HT-29 (cell line): ENCODE results near the gene ADRA1B. TPM values are rescaled to one million over a fixed set of nuclear protein-coding genes. Genes with fewer than 3 reads are reported as not detected.
"Not testable (repeated sequence)": the region's sequence is repeated elsewhere in the genome, so short reads cannot be mapped to it uniquely, and the experiment has no call there.

Experiments
- DNase-seq: peaks from one replicate; pipeline ENCODE4 v3.0.0-alpha.2; 2015; ENCODE audit warnings: low spot score
- small RNA-seq: library from RNA; depleted of rRNA; stranded (forward); fragments of <200 nt; gene quantifications from one replicate; pipeline ENCODE3, GENCODE V24; 2014
- total RNA-seq: library from RNA; depleted of rRNA; stranded (reverse); fragments of >200 nt; shearing (Covaris generic); gene quantifications from 2 replicates; pipeline ENCODE4 v1.2.3, GENCODE V29; 2014; rRNA removed

ADRA1B gene
- total RNA-seq, 1 experiment from 2014 or later, result not detected

DNA sequence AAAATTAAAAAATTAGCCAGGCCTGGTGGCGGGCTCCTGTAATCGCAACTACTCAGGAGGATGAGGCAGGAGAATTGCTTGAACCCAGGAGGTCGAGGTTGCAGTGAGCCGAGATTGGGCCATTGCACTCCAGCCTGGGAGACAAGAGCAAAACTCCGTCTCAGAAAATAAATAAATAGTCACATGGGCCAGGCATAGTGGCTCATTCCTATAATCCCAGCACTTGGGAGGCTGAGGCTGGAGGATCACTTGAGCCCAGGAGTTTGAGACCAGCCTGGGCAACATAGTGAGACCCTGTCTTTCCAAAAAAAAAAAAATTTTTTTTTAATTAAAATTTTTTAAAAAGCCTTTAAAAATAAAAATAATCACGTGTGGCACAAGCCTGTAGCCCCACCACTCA is 97.9 kb downstream of the ADRA1B start:
- not testable (repeated sequence) for DNase-seq

DNA sequence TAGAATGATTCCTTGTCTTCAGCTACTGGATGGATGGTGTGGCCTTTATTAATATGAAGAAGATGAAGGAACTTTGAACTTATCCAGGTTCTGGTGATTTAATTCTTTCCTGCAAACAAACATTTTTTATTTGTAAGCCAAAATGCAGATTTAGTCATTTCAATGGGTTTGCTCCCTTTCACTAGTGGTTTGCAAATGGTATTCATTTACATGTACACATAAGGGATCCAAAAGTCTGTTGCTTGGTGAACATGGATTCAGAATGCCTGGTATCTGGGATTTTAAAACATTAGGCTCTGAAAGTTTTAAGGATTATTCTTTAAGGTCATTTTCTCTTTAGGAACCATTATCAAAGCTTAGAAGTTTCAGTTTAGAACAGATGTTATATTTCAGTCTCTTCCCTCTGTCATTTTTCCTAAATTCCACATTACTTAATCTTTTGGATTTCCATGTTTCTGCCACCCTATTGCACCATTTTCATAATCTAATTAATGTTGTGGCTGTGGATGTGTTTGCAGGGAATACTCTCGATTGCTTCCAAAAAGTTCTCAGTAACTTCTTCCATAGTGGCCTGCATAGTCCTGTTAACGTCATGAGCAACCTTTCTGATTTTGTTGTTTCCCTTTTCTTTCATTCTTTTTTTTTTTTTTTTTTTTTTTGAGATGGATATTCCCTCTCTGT is 102.8 kb downstream of the ADRA1B start:
- no peak for DNase-seq

DNA sequence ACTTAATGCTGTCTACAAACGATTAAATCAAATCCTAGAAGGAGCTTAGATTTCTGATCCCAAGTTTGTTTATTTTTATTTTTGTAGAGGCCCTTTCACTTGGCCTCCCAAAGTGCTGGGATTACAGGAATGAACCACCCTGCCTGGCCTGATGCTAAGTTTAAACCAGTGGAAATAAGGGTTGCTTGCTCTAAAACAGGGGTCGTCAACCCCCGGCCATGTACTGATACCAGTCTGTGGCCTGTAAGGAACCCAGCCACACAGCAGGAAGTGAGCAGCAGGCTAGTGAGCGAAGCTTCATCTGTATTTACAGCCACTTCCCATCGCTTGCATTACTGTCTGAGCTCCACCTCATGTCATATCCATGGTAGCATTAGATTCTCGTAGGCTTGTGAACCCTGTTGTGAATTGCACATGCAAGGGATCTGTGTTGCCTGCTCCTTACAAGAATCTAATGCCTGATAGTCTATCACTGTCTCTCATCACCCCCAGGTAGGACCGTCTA is 104.0 kb downstream of the ADRA1B start:
- no peak for DNase-seq

GRCh38 chr5:160020964-160021363 is 104.7 kb downstream of the ADRA1B start:
- no peak for DNase-seq

- DNase-seq, result peak; percentile 84
Measured at GRCh38 chr5:160021831-160022446, 105.7 kb downstream of the ADRA1B start.

Small RNA genes lying within 50 kb of the gene (small RNA-seq; reads per million reads assigned to genes)
- gene RF00019, result not detected

Other genes with a start within 250 kb of the ADRA1B start
- 29.3 and 29.8 TPM in 2 replicates for gene TTC1, start 92.7 kb downstream of the ADRA1B start, total RNA-seq
- gene PWWP2A, start 203.0 kb downstream of the ADRA1B start, total RNA-seq, result 22.0 and 25.4 TPM in 2 replicates